ENCODE data around the gene OCRL.

- TF ChIP-seq EZH2 (IDR thresholded peaks at IDR 0.05; ENCODE audit: low read depth) (no peak), CTCF (conservative IDR thresholded peaks at IDR 0.05) (no peak)
These were observed 15.7 kb upstream of the OCRL start for GRCh38 chrX:129524250-129524850.
